GM12801 (cell line): ENCODE measurements around the gene CNGA4.

Experiments used
- CTCF ChIP-seq: IDR thresholded peaks from one replicate; pipeline ENCODE4 v1.5.1; 2011; ENCODE audit warnings: control low read depth; ENCODE audit not compliant: insufficient read length; ENCODE audit errors: extremely low read depth

CNGA4 gene

DNA sequence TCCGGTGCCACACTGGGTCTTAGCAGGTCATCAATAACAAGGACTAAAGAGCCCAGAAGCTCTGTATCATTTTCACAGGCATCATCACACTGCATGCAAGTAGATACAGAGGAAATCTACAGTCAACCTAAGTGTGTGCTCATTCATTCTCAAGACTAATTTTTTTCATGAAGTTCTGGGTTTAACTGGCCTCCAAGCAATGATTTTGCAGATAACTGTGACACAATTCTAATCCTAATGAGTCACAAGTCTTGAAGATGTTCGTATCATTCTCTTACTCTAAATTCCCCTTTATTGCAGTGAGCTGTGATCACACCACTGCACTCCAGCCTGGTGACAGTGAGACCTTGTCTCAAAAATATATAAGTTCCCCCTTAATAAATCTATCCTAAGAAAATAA is 37.4 kb upstream of the CNGA4 start:
- TF ChIP-seq CTCF = no peak

DNA sequence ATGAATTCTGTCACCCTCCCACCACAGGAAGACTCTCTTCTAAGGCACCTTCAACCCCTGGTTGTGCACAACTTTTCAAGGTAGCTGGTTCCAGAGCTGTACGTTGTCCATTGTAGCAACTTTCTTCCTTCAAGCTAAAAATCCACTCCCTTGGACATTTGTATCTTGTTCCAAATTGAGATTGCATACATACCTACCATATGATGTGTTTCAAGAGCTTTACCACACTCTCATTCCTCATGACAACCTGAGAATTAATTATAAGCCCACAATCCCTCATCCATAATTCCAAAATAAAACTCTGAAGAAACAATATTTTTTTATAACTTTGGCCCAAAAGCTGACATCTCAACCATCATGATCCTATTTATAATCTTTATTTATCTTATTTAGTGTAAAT is 36.8 kb upstream of the CNGA4 start:
- TF ChIP-seq CTCF = no peak

GRCh38 chr11:6203327-6203726 is 35.6 kb upstream of the CNGA4 start:
- no peak for TF ChIP-seq CTCF

DNA sequence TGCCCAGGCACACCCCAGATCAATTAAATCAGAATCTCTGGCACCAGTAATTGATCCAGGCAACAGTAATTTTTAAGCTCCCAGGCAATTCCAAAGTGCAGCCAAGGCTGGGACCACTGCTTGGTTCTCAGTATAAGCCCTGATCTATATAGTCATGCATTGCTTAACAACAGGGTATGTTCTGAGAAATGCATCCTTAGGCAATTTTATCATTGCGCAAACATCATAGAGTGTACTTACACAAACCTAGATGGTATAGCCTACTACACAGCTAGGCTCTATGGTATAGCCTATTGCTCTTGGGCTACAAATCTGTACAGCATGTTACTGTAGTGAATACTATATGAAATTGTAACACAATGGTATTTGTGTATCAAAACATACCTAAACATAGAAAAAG is 34.2 kb upstream of the CNGA4 start:
- no peak for TF ChIP-seq CTCF

- TF ChIP-seq CTCF = no peak
Measured at GRCh38 chr11:6205366-6205765, 33.5 kb upstream of the CNGA4 start, which contains the start of gene C11orf42. TSS of gene C11orf42 (plus strand) at chr11:6205557. CDS start at chr11:6205616, 59 bp downstream.

DNA sequence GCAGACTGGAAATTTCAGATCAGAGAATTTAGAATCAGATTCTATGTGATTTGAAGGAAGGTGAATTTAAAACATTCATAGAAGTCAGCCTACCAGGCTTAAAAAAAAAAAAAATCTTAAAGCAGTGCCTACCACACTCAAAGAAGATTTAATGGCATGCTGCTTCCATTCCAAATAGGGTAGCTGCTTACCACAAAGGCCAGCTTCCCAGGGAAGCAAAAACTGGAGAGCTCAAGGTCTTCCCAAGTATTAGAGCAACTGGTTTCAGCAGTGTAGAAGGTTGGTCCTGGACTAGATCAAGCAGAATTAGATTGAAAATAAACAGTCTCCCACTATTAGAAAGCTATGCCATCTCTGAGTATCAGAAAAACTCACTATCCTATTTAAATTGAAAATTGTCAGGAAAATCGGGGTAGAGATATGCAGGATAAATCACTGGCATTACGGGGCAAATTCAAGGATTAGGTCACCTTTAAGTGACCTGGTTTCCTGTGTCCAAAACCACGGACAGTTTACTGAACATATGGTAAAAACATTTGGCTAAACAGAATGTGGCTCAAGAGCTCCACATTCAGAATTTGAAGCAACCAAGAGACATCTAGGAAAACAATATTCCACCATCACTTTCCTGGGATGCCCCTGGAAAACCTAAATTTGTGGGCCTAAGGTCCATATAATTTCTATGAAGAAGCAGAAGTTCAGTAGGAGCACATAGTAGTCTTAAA is 32.3 kb upstream of the CNGA4 start:
- TF ChIP-seq CTCF = no peak

DNA sequence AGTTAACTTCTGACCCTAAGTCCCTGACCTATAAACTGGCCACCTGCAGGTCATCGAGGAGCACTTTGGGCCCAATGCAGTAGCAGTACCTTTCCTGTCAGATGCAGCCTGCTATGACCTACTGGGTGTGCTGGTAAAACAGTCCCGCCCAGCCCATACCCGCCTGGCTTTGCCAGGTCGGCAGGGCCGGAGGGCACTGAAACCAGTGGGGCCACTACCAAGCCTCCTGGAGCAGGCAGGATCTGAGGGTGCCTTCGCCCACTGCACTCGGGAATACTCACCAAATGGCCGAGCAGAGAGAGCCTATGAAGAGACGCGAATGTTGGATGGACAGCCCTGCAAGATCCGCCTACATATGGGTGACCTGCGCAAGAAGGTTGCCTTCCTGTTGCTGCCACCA is 29.1 kb upstream of the CNGA4 start:
- TF ChIP-seq CTCF = no peak
